Right kidney (tissue), 1 donor: ENCODE data around the gene RSRC1.
"Not testable (repeated sequence)": the region's sequence is repeated elsewhere in the genome, so short reads cannot be mapped to it uniquely, and the experiment has no call there.

Experiments
- DNase-seq: peaks from one replicate; pipeline ENCODE4 v3.0.0-alpha.2; 2016

The RSRC1 gene

DNA sequence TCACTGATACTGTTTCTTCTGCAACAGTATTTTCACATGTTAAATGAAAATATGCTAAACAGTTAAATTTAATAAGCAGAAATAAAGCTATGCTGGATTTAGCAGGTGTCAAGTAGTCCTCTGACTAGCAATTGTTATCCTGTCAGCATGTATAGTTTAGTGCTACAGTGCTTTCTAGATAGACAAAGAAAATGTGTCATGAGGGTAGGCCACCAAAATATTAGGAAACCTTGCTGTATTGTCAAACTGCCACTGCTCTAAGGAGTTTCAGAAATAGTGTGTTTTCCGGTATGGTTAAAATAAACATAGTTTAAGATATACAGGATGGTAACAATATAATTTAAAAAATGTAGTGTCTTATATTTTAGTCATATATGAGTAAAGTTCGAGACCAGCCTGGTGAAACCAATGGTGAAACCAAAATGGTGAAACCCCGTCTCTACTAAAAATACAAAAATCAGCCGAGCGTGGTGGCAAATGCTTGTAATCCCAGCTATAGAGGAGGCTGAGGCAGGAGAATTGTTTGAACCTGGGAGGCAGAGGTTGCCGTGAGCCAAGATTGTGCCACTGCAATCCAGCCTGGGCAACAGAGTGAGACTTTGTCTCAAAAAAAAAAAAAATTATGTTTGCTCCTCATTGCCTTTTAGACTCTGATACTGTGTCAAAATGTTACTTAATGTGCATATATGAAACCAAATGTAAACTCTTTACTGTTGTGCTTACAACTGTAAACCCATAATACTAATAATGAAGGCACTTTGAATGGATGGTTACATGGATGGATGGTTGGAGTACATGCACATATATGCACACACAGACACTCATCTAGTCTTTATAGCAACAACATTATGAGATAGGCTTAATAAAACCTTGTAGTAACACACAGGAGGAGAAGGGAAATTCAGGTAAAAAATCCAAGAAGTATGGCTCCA lies 204.8 kb downstream of the RSRC1 start:
- no peak for DNase-seq

DNA sequence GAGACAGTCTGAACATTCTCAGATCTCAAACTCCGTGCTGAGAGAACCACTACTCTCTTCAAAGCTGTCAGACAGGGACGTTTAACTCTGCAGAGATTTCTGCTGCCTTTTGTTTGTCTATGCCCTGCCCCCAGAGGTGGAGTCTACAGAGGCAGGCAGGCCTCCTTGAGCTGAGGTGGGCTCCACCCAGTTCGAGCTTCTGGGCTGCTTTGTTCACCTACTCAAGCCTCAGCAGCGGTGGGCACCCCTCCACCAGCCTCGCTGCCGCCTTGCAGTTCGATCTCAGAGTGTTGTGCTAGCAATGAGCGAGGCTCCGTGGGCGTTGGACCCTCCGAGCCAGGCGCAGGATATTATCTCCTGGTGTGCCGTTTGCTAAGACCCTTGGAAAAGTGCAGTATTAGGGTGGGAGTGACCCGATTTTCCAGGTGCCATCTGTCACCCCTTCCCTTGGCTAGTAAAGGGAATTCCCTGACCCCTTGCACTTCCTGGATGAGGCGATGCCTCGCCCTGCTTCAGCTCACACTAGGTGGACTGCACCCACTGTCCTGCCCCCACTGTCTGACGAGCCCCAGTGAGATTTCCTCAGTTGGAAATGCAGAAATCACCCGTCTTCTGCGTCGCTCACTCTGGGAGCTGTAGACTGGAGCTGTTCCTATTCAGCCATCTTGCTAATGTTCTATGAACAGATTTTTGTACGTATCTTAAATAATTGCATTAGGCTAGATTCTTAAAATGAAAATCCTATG lies 220.0 kb downstream of the RSRC1 start:
- peak; percentile 35 for DNase-seq

DNA sequence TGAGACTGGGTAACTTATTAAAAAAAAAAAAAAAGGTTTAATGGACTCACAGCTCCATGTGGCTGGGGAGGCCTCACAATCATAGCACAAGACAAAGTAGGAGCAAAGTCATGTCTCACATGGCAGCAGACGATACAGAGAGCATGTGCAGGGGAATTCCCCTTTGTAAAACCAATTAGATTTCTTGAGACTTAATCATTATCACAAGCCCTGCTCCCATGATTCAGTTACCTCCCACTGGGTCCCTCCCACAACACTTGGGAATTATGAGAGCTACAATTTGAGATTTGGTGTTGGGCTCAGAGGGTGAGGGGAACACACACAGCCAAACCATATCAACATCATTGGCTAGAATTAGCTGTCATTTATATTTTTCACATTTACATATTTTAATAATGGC lies 221.0 kb downstream of the RSRC1 start:
- DNase-seq = no peak

DNA sequence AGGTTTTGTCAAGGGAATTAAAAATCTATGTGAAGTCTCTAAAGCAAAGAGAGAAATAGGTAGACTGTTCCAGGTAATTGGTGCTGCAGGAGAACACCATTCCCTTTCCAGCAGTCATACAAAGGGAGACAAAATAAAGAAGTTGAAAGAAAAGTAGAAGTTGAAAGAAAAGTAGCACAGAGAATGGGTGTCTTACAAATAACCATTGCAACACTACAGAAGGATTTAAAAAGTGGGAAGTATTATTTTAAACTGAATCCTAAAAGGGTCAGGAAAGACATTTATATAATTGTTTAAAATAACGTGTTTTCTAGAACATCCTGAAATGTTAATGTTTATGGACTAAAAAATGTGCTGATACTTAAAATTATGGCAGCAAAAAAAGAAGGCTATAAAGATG lies 223.8 kb downstream of the RSRC1 start:
- DNase-seq = no peak

DNA sequence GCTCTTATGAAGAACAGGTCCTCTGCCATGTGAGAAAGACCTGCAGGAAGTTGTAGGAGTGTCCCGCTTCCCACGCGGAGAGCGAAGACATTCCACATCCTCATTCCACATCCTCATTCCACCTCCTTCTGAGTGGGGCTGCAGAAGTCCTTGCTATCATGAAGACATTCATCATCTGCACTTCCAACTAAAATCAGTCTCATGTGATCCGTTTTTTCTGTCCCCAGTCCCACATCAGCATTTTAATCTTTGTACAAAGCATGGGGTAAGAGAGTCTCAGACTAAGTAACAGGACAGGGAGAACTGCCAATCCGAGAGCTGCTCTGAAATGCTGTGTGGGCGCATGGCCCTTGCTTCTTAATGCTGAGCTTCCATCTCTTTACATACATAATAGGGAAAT lies 227.2 kb downstream of the RSRC1 start:
- no peak for DNase-seq

DNA sequence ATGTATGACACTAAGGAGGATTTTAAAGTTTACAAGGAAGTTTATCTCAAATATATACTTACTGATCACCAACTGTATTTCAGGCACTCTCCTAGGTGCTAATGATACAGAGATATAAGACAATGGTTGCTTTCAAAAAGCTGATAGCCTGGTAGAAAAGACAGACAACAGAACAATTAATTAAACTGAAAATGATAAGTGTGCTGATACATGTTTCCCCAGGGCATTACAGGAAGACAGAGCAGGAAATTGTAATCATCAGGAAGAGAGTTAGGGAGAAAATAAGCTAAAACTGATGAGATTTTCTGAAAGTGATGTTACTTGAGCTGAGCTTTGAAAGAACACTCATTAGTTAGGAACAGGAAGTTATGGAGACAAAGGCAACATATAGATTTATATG lies 229.7 kb downstream of the RSRC1 start:
- DNase-seq = no peak

DNA sequence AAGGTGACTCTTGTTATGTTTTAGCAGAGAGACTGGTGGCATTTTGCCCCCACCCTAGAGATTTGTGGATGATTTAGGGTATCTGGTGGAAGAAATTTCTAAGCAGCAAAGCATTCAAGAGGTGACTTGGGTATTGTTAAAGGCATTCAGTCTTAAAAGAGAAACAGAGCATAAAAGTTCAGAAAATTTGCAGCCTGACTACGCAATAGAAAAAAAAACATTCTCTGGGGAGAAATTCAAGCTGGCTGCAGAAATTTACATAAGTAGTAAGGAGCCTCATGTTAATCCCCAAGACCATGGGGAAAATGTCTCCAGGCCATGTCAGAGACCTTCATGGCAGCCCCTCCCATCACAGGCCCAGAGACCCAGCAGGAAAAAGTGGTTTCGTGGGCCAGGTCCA lies 231.1 kb downstream of the RSRC1 start:
- DNase-seq = not testable (repeated sequence)

DNA sequence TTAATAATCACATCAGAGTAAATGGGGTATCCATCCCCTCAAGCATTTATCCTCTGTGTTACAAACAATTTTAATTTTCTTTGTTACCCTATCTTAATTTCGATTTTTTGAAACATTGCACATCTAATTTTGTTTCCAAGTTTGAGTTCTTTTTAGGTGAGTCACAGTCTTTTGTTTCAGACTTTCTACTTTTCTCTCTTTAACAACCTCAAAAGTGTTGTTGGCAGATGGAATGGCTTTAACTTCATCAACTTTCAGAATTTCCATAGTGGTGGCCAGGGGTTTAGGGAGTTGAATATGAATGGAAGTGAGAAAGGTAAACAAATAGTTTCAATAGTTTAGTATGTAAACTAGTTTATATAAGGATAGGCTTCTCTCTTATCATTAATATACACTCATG lies 238.1 kb downstream of the RSRC1 start:
- no peak for DNase-seq

DNA sequence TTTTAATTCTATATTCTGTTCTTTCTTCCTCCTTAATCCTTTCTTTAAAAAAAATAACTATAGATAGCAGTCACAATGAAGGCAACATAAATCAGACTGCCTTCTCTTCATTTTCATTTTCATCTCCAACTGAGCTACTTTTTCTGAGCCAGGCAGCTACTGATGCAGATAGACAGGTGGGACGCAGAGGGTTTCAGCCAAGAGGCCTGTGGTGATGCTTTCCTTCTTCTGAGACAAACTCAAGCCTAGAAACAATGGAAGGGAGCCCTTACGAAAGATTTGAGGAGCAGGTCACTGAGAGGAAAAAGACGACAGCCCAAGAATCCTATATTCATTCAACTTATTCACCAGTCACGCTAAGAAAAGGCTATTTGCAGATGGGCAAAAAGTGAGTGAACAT lies 241.1 kb downstream of the RSRC1 start:
- no peak for DNase-seq

DNA sequence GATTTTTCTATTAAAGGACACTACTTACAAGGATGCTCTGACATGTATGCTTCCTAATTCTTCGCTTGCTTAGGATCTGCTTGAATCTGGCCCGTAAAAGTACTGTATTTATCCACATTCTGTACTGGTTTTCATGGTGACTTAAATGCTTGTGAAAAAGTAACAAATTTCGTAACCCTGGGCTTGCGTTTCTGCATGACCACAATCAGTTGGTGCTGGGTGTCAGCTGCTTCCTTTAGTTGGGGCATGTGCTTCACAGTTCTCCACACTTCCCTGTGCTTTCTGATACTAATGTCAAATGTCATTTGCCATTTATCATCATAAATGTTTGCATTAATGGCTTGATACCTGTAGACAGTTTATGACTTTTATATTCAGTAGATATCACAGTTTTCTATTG lies 242.7 kb downstream of the RSRC1 start:
- no peak for DNase-seq

DNA sequence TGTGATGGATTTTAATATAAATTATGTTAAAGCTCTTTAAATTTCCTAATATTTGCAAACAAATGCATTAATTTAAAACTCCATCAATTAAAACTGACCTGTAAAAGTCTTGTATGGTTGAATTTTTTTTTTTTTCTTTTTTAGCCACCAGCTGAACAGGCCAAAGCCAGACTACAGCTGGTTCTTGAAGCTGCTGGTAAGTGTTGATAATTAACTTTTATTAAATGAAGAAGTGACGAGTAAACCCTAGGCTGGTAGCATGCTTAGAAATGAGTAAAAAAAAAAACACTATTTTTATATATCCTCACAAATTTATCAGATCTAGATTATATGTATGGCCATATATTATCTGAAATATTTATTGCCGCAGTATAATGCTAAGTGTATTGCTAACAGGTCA lies 244.8 kb downstream of the RSRC1 start:
- DNase-seq = no peak

DNA sequence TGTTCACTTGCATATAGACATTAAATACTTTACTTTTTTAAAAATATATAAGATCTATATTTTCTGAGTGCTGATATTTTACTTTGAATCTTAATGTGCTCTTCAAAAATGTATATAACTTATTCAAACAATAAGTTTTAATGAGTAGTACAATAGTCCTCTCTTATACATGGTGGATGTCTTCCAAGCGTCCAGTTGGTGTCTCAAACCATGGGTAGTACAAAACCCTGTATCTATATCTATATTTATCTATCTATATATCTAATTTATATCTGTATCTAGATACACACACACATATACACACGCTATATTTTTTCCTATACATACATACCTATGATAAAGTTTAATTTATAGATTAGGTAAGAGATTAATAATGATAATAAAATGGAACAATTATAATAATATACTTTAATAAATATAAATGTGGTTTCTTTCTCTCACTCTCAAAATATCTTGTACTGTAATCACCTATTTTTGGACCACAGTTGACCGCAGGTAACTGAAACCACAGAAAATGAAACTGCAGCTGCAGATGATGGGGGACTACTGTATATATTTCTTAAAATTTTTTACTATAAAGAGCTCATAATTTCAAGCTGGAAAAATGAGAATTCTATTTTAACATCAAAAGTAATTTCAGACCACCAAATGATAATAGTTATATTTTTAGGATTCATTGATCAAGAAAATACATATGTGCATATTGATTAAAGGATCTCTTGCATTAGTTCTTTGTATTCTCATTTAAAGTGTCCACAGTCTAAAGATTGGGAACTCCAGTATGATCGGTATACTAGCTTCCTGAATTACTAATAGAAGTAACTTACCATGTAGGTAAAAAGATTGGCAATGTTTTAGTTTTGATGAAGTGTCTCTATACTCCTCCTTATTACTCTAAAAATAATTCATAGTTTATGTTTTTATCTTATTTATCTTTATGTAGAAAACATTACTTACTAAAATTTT lies 246.0 kb downstream of the RSRC1 start:
- no peak for DNase-seq

DNA sequence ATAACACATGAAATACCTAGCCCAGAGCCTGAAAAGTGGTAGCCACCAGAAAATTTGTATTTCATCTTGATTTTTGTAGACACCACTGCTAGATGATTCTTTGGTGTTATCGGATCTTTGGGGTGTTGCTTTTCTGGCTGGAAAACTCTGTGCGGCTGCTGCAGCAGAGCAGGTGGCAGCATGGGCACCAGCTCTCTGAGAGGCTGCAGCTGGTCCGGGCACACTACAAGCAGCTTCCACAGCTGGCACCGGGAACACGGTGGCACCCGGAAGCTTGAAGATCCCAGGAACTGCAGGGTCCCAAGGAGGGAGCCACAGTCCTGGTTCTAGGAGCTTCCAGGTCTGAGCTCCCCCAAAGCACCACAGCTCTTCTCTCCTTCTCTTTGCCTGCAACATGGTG lies 249.4 kb downstream of the RSRC1 start:
- no peak for DNase-seq

DNA sequence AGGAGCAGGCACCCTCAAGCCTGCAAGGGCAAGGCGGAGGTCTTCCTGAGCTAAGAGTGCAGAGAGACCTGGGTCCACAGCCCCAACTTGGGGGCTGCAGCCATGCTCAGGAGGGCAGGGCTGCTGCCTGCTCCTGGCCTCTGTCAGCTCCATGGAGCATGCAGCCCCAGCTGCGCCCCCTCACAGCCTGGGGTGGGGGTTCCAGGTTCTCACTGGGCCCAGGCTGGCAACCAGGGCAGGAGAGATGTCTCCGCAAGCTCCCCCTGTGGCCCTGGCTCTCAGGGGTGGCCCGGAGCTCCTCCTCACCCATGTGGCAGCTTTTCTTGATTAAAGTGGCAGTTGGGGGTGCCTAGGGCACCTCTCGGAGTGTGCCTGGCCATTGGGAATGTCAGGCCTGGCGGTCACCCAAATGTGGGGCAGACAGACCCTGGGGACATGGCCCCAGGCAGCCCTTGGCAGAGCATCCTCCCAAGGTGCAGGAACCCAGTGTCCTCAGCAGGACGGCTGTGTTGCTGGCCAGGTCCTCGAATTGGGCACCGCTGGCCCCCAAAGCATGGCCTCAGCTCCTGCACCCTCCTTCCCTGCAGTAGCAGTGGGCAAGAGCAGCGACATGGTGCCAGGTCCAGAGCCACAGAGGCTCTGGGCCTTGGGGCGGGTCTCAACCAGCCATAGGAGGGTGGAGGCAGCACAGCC lies 251.0 kb downstream of the RSRC1 start:
- DNase-seq = no peak

DNA sequence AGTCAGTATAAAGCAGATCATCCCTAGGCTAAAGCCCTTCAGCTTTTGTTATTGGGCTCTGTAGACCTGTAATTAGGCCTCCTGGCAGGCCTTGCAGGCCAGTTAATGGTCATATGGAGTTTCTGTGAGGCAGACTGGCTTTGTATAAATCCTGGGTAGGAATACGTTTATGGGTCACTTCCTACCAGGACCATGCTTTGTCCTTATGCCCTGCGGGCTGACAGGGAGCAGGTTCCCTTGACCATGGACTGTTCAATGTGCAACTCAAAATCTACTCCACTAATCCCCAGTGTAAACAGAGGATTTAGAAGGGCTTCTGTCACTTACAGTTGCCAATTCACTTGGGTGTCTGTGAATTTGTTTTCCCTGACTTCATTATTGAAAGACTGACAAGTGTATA lies 258.4 kb downstream of the RSRC1 start:
- DNase-seq = no peak

DNA sequence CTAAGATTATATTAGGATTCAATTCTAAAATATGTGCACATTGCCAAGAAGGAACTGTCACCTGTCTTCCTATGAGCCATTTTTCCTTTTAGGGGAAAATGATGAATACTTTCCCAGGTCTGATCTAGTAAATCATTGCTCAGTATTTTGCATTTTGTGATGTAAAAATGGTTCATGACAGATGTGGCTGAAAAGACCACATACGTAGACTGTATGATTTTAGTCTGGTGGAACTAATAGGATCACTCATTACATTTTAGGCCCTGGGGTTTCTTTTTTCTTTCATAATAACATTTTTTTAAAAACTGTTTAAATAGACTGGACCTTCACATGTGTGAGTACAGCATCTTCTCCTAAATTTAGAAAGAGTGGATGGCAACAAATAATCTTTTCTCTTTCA lies 259.4 kb downstream of the RSRC1 start:
- no peak for DNase-seq

DNA sequence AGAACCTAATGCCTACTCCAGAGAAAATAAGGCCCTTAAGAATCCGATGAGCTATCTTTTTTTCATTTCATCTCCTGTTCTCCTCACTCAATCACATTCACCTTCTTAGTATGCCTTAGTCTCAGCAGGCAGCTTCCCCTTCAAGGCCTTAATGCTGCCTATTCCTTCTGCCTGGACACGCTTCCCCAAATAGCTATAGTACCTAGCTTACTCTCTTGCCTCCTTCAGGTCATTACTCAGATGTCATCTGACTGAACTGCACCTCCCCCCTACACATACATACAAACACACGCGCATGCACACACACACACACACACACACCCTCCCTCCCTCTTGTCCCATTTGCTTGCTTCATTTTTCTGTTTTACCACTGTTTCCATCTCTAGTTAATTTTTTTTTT lies 269.6 kb downstream of the RSRC1 start:
- no peak for DNase-seq

DNA sequence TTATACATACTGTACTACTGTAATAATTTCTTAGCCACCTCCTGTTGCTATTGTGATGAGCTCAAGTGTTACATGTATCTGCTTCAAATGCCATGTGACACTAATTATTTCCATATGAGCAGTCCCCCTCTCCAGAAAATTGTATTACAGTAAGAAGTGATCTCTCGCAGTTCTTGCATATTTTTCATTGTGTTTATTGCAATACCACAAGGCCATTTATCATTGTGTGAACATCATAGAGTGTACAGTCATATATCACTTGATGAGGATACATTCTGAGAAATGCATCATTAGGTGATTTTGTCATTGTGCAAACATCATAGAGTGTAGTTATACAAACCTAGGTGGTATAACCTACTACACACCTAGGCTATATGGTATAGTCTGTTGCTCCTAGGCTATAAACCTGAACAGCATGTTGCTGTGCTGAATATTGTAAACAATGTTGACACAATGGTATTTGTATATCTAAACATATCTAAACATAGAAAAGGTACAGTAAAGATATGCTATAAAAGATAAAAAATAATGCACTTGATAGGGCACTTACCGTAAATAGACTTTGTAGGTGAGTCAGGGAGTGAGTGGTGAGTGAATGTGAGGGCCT lies 271.5 kb downstream of the RSRC1 start:
- DNase-seq = no peak

DNA sequence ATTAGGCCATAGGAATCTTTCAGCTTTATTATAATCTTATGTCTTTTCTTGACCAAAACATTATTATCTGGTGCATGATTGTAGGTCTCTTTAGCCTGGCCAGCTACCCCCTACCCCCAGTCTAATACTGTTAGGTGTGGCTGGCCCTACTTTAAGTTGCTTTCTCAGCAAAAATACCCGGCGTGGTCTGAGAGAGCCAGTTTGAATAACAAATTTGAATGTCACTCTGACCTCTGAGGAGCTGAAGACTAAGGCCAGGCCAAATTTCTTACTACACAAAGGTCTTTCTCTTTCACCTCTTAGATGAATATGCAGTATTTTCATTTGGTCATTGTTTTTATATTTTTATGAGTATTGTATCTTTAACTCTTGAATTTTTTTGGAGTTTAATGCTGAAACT lies 272.6 kb downstream of the RSRC1 start:
- no peak for DNase-seq

DNA sequence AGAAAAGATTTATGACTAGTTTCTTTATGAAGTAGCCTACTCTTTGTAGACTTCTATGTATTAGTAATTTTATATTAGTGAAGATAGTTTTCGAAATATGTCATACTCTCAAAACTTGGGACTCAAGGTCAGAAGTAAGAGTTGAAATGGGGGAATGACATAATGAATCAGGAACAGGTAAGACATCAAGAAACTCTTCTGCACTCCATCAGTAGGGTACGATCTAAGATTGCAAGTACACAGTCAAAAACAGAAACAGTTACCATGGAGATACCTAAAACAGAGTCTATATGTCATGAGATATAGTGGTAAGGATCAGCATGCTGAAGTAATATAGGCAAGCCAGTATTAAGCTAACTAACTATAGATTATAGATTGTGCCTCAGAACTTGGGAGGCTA lies 274.1 kb downstream of the RSRC1 start:
- DNase-seq = no peak

DNA sequence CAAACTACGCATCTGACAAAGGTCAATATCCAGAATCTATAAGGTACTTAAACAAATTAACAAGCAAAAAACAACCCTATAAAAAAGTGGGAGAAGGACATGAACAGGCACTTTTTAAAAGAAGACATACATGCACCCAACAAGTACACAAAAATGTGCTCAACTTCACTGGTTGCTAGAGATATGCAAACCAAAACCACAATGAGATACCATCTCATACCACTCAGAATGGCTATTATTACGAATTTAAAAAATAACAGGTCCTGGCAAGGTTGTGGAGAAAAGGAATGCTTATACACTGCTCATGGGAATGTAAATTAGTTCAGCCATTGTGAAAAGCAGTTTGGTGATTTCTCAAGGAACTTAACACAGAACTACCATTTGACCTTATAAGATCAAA lies 285.5 kb downstream of the RSRC1 start:
- no peak for DNase-seq

DNA sequence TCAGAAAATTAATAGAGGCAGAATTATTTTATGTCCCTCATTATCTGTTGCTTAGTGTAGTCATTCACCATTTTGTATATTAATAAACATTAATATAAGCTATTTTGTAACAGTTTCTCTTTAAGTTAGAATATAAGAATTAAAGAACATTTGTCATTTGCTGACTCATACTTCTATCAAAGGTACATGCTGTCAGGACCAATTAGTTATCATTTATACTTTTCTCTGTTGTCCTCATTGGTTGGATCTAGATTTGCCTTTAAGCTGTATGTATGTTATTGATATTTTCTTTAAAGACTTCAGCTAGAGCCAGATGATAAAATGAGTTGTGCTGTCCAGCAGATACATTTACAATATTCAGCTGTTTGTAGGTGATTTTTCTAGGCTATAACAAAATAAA lies 292.7 kb downstream of the RSRC1 start:
- no peak for DNase-seq
